Measurements from ENCODE around the gene ADGRD2.
"Not testable (repeated sequence)": the region's sequence is repeated elsewhere in the genome, so short reads cannot be mapped to it uniquely, and the experiment has no call there.

The ADGRD2 gene

DNA sequence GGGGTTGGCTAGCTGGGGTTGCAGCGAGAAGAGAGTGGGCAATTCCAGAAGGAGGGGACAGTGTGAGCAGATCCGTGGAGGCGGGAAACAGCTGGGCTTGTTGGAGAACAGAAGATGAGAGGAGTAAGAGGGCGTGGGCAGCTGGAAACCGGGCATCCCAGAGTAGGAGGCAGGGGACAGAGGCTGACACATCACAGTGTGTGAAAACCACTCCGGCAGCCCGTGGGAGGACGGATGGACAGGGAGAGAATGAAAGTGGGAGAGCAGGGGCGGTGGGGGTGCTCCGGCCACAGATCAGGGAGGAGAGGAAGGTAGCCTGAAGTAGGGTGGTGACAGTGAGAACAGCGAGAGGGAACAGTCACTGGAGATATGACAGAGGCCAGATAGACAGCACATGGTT, 26.7 kb upstream of the ADGRD2 start:
- DNase-seq (ENCODE audit: low read depth) = no peak
- TF ChIP-seq, protein P1, sequence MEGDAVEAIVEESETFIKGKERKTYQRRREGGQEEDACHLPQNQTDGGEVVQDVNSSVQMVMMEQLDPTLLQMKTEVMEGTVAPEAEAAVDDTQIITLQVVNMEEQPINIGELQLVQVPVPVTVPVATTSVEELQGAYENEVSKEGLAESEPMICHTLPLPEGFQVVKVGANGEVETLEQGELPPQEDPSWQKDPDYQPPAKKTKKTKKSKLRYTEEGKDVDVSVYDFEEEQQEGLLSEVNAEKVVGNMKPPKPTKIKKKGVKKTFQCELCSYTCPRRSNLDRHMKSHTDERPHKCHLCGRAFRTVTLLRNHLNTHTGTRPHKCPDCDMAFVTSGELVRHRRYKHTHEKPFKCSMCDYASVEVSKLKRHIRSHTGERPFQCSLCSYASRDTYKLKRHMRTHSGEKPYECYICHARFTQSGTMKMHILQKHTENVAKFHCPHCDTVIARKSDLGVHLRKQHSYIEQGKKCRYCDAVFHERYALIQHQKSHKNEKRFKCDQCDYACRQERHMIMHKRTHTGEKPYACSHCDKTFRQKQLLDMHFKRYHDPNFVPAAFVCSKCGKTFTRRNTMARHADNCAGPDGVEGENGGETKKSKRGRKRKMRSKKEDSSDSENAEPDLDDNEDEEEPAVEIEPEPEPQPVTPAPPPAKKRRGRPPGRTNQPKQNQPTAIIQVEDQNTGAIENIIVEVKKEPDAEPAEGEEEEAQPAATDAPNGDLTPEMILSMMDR (IDR thresholded peaks at IDR 0.05; ENCODE audit: low read depth, low read length, missing control alignments) = no peak

DNA sequence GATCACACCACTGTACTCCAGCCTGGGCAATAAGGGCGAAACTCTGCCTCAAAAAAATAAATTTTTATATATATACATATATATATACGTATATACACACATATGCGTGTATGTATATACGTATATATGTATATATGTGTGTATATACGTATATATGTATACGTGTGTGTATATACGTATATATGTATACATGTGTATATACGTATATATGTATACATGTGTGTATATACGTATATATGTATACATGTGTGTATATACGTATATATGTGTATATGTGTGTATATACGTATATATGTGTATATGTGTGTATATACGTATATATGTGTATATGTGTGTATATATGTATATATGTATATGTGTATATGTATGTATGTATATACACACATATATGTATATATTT, 24.5 kb upstream of the ADGRD2 start:
- not testable (repeated sequence) for H3K4me3 ChIP-seq (ENCODE audit: low read depth, low read length); DNase-seq (ENCODE audit: low read depth)

More for the DNA sequence above, 26.7 kb upstream of the ADGRD2 start:
- H3K4me3 ChIP-seq (ENCODE audit: low read depth, low read length) = no peak overlapping the region

DNA sequence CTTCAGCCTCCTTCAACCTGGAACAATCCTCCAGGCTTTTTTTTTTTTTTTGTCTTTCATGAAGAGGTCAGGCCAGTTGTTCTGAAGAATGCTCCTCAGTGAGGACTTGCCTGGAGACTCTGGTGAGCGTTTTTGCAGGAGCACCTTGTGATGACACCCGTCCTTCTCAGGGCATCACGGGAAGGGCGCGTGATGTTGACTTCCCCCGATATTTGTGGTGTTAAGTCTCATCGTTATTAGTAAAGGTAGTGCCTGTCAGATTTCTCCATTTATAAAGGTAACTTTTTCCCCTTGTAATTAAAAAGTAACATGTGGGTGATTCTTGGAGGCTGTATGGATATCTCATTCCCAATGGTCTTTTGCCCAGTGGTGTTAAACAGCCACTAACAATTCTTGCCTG, 23.9 kb upstream of the ADGRD2 start:
- no peak for DNase-seq (ENCODE audit: low read depth)
- H3K4me3 ChIP-seq (ENCODE audit: low read depth, low read length) = no peak overlapping the region
- TF ChIP-seq, protein P1 (IDR thresholded peaks at IDR 0.05; ENCODE audit: low read depth, low read length, missing control alignments) = no peak

DNA sequence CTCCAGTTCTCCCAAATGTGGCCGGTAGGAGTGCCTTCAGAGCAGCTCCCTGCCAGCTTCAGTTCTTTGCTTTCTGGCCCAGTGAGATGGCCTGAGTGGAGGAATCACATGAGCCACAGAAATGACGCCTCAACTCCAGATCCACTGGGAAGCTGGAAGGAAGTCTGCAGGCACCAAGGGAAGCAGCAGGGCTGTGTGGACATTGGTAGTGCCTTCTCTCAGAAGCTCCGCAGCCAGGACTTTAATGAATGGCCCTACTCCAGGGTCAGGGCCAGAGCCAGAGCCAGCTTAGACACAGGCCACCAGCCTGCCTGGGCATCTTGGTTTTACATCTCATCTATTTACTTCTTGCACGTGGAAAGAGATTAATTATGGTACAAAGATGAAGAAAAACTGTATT, 23.0 kb upstream of the ADGRD2 start:
- no peak overlapping the region for H3K4me3 ChIP-seq (ENCODE audit: low read depth, low read length)
- TF ChIP-seq, protein P1 (IDR thresholded peaks at IDR 0.05; ENCODE audit: low read depth, low read length, missing control alignments) = no peak
- no peak for DNase-seq (ENCODE audit: low read depth)

DNA sequence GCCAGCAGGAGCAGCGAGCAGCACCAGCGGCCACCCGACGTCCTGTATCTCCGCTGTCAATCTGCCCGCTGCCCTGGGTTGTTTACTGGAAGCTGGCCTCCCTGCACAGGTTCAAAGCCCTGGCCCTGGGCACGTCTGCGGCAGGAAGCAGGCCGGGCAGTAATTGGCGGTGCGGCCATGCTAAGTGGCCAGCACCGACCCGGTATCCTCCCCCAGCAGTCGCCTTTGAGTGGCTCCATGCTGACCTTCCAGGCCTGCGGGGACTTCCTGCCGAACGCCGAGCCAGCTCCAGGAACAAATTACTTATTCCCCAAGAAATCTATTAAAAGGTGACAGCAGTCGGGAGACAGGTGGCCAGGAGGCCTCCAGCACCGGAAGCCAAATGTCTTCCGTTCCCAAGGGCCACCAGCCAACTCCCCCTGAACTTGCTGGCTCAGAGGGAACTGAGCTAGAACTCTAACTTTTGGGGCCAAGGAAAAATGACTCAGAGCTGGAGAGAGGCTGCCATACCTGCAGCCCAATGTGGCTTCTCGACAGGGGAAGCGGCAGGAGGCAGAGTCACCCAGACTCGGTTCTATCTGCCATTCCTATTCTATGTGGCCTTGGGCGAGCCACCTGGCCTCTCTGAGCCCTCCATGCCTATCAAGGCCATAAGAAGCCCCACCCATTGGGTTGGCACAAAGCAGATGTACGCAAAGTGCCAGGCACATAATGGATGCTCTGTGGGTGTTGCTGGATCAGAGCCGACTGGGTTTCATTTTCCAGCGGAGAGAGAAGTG, 21.3 kb upstream of the ADGRD2 start:
- no peak for DNase-seq (ENCODE audit: low read depth)

DNA sequence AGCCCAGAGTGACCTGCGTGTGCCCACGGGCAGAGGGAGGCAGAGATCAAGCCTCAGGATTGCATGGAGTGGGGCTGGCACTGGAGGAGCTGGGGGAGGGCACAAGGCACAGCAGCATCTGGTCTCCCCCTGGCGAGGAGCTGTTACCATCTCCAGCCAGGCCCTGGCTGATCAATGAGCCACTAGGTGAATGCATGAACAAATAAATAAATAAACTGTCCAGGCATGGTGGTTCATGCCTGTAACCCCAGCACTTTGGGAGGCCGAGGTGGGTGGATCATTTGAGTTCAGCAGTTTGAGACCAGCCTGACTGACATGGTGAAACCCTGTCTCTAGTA, 20.8 kb upstream of the ADGRD2 start:
- TF ChIP-seq, protein P1 (IDR thresholded peaks at IDR 0.05; ENCODE audit: low read depth, low read length, missing control alignments) = no peak
- DNase-seq (ENCODE audit: low read depth) = no peak
- H3K4me3 ChIP-seq (ENCODE audit: low read depth, low read length) = no peak overlapping the region

More for the DNA sequence above, 21.3 kb upstream of the ADGRD2 start:
- no peak overlapping the region for H3K4me3 ChIP-seq (ENCODE audit: low read depth, low read length)
- TF ChIP-seq, protein P1 (IDR thresholded peaks at IDR 0.05; ENCODE audit: low read depth, low read length, missing control alignments) = no peak

DNA sequence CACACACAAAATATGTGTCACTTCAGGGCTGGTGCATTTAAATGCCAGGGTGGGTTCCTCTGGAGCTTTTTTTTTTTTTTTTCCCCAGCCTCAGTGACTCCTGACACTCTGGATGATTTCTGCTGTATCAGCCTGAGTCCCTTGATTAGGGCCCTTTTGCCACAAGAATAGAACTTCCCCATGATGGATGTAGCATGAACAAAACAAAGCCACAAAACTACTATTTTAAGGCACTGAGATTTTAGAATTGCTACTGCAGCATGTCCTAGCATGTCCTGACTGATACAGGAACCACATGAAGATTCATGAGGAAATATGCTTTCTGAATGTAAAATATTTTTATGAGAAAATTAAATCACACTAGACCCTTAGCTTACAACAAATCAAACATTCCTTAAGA, 13.9 kb upstream of the ADGRD2 start:
- H3K4me3 ChIP-seq (ENCODE audit: low read depth, low read length) = no peak overlapping the region
- DNase-seq (ENCODE audit: low read depth) = no peak
- TF ChIP-seq, protein P1 (IDR thresholded peaks at IDR 0.05; ENCODE audit: low read depth, low read length, missing control alignments) = no peak
